Measurements from ENCODE around the gene KRTAP10-4. TPM values are rescaled to one million over a fixed set of nuclear protein-coding genes. Genes with fewer than 3 reads are reported as not detected.

Gene KRTAP10-4
- total RNA-seq, 1 donor from 2014 or later, result not detected

GRCh38 chr21:44572959-44573583 is 458 bp upstream of the KRTAP10-4 start:
- H3K4me3 Mint-ChIP-seq, result no peak overlapping the region
- no peak for TF ChIP-seq CTCF (IDR thresholded peaks at IDR 0.05)
- H3K36me3 Mint-ChIP-seq (ENCODE audit: low read depth), result no peaks in the 10 kb centered on the region
- H3K27ac Mint-ChIP-seq, result no peak overlapping the region
- peaks cover 15% of the 10 kb centered on the region for H3K9me3 Mint-ChIP-seq
- intact Hi-C loops (cut with micrococcal nuclease), result no loop called here
- DNase-seq (no peak), ATAC-seq (ENCODE audit: low read depth) (no peak)
- no peaks in the 10 kb centered on the region for H3K4me1 Mint-ChIP-seq
- POLR2A ChIA-PET, result interaction anchor here (0.6 kb wide), 1 partner anchor 42 kb away, joined by 3 read pairs; no protein-coding TSS in a partner anchor
- CTCF ChIA-PET, result interaction anchor here (0.6 kb wide), 1 partner anchor 208 kb away, joined by 3 read pairs; no protein-coding TSS in a partner anchor
- H3K27me3 Mint-ChIP-seq, result peaks cover 15% of the 10 kb centered on the region

GRCh38 chr21:44574457-44575306 is 1.2 kb downstream of the KRTAP10-4 start:
- ChIA-PET CTCF (no interaction called here), POLR2A (no interaction called here)
- no peak overlapping the region for H3K4me3 Mint-ChIP-seq
- ATAC-seq (ENCODE audit: low read depth) (no peak), DNase-seq (no peak)
- intact Hi-C loops (cut with micrococcal nuclease), result no loop called here
- H3K4me1 Mint-ChIP-seq, result no peaks in the 10 kb centered on the region
- no peak overlapping the region for H3K27ac Mint-ChIP-seq
- peaks cover 17% of the 10 kb centered on the region for H3K27me3 Mint-ChIP-seq
- H3K36me3 Mint-ChIP-seq (ENCODE audit: low read depth), result no peaks in the 10 kb centered on the region
- no peak for TF ChIP-seq CTCF (IDR thresholded peaks at IDR 0.05)
- peaks cover 15% of the 10 kb centered on the region for H3K9me3 Mint-ChIP-seq

- H3K4me1 Mint-ChIP-seq, result no peaks in the 10 kb centered on the region
- ChIA-PET CTCF (no interaction called here), POLR2A (no interaction called here)
- H3K9me3 Mint-ChIP-seq, result peaks cover 15% of the 10 kb centered on the region
- no peak overlapping the region for H3K4me3 Mint-ChIP-seq
- H3K36me3 Mint-ChIP-seq (ENCODE audit: low read depth), result no peaks in the 10 kb centered on the region
- no peak for TF ChIP-seq CTCF (IDR thresholded peaks at IDR 0.05)
- H3K27me3 Mint-ChIP-seq, result peaks cover 22% of the 10 kb centered on the region
- no peak overlapping the region for H3K27ac Mint-ChIP-seq
- intact Hi-C loops (cut with micrococcal nuclease), result no loop called here
- no peak for DNase-seq
- ATAC-seq (ENCODE audit: low read depth), result no peak
These were observed 1.9 kb downstream of the KRTAP10-4 start for GRCh38 chr21:44575307-44576024.

- TF ChIP-seq CTCF (IDR thresholded peaks at IDR 0.05), result no peak
- no peak overlapping the region for H3K27ac Mint-ChIP-seq
- H3K4me1 Mint-ChIP-seq, result no peaks in the 10 kb centered on the region
- H3K4me3 Mint-ChIP-seq, result no peak overlapping the region
- no peak for DNase-seq
- POLR2A ChIA-PET, result no interaction called here
- intact Hi-C loops (cut with micrococcal nuclease), result no loop called here
- H3K36me3 Mint-ChIP-seq (ENCODE audit: low read depth), result no peaks in the 10 kb centered on the region
- ATAC-seq (ENCODE audit: low read depth), result no peak
- CTCF ChIA-PET, result no interaction called here
- peaks cover 14% of the 10 kb centered on the region for H3K9me3 Mint-ChIP-seq
- peaks cover 25% of the 10 kb centered on the region for H3K27me3 Mint-ChIP-seq
These were observed 2.5 kb downstream of the KRTAP10-4 start for GRCh38 chr21:44576025-44576420.

All from activated B cell treated with CpG ODN at 0.5 μM for 24 hours (primary cell).